CD1c-positive myeloid dendritic cell (primary cell): Measurements from ENCODE around the gene NUAK2.

Source experiments
- DNase-seq: peaks from one replicate; pipeline ENCODE4 v3.0.0-alpha.2; 2016; ENCODE audit errors: extremely low spot score

Gene NUAK2

GRCh38 chr1:205319081-205320018 is 2.2 kb downstream of the NUAK2 start:
- peak; percentile 47 for DNase-seq

- peak; percentile 15 for DNase-seq
Observed at GRCh38 chr1:205318231-205318991, 3.1 kb downstream of the NUAK2 start.

GRCh38 chr1:205317311-205317917 is 4.1 kb downstream of the NUAK2 start:
- DNase-seq = no peak

GRCh38 chr1:205316161-205316566 is 5.4 kb downstream of the NUAK2 start:
- DNase-seq = no peak

- DNase-seq = no peak
Observed at GRCh38 chr1:205315008-205315618, 6.4 kb downstream of the NUAK2 start.

- peak; percentile 85 for DNase-seq
Observed at GRCh38 chr1:205313563-205314308, 7.8 kb downstream of the NUAK2 start.

GRCh38 chr1:205312866-205313562 is 8.5 kb downstream of the NUAK2 start:
- DNase-seq = no peak

- DNase-seq = peak; percentile 86
Observed at GRCh38 chr1:205310976-205311704, 10.4 kb downstream of the NUAK2 start.

- no peak for DNase-seq
Observed at GRCh38 chr1:205309741-205310140, 11.8 kb downstream of the NUAK2 start.

GRCh38 chr1:205306929-205307566 is 14.5 kb downstream of the NUAK2 start:
- no peak for DNase-seq

GRCh38 chr1:205304695-205305070 is 16.9 kb downstream of the NUAK2 start:
- no peak for DNase-seq

GRCh38 chr1:205304046-205304694 is 17.4 kb downstream of the NUAK2 start:
- no peak for DNase-seq

- DNase-seq = no peak
Observed at GRCh38 chr1:205303247-205303888, 18.2 kb downstream of the NUAK2 start.

- no peak for DNase-seq
Observed at GRCh38 chr1:205301842-205302588, 19.5 kb downstream of the NUAK2 start.

GRCh38 chr1:205301205-205301821 is 20.2 kb downstream of the NUAK2 start:
- DNase-seq = no peak

GRCh38 chr1:205300149-205300548 is 21.4 kb downstream of the NUAK2 start:
- no peak for DNase-seq
